BLaER1 treated with 17β-estradiol and CSF1 and Interleukin-3, amounts not matched to agents 10 nM and 100 nM (cell line): ENCODE data around the gene LSM7.
A peak's percentile ranks its signal among the peaks of the same experiment; 100 is the strongest.

Experiments
- H3K27ac ChIP-seq, 11 experiments: shearing (Covaris generic); formaldehyde crosslinking; 2 replicates each; pipeline ENCODE4 v1.8.1; 2022
- H3K27me3 ChIP-seq, 11 experiments: shearing (Covaris generic); formaldehyde crosslinking; 2 replicates each; pipeline ENCODE4 v1.8.1; 2022
- H3K36me3 ChIP-seq, 11 experiments: shearing (Covaris generic); formaldehyde crosslinking; 2 replicates each; pipeline ENCODE4 v1.8.1; 2022
- H3K4me1 ChIP-seq, 10 experiments: shearing (Covaris generic); formaldehyde crosslinking; 2 replicates each; pipeline ENCODE4 v1.8.1; 2022
- H3K4me2 ChIP-seq, 11 experiments: shearing (Covaris generic); formaldehyde crosslinking; 2 replicates each; pipeline ENCODE4 v1.8.1; 2022
- H3K4me3 ChIP-seq, 10 experiments: shearing (Covaris generic); formaldehyde crosslinking; 2 replicates each; pipeline ENCODE4 v1.8.1; 2022
- H3K9ac ChIP-seq, 11 experiments: shearing (Covaris generic); formaldehyde crosslinking; 2 replicates each; pipeline ENCODE4 v1.8.1; 2022
- H3K9me3 ChIP-seq, 11 experiments: shearing (Covaris generic); formaldehyde crosslinking; replicated peaks in 1 of 11; 2 replicates each; pipeline ENCODE4 v1.8.1; 2022
- H4K20me1 ChIP-seq, 11 experiments: shearing (Covaris generic); formaldehyde crosslinking; 2 replicates each; pipeline ENCODE4 v1.8.1; 2022
- Cebpa-rat ChIP-seq, 11 experiments: shearing (Covaris generic); IDR thresholded peaks; 2 replicates each; pipeline ENCODE4 v1.8.1; 2022

The LSM7 gene

DNA sequence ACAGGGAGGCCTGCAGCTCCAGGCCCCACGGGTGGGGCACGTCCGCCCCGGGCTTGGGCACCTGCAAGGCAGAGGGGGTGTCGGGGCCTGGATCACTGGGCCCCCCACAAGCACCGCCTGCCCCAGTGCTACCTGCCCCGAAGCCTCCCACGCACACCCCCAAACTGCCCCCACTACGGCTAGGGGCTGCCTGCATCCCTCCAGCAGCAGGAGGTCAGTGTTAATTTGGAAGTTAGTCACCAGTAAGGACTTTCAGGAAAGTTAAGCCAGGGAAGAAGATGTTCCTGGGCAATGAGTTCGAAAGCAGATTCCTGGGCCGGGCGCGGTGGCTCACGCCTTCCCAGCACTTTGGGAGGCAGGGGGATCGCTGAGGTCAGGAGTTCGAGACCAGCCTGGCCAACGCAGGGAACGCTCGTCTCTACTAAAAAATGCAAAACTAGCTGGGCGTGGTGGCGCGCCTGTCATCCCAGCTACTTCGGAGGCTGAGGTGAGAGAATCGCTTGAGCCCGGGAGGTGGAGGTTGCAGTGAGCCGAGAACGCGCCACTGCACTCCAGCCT, 51.9 kb downstream of the LSM7 start:
- no peak overlapping the region for H3K27ac ChIP-seq
- no peaks in the 10 kb centered on the region for H3K27me3 ChIP-seq
- peaks cover 55 to 94% (median 87%) of the 10 kb centered on the region in 10 experiments for H3K4me1 ChIP-seq
- no peaks in the 10 kb centered on the region for H3K9me3 ChIP-seq
- TF ChIP-seq Cebpa-rat (IDR thresholded peaks at IDR 0.05), result no peak
- peaks cover 53 to 97% (median 74%) of the 10 kb centered on the region in 11 experiments for H4K20me1 ChIP-seq
- peak overlapping the region in 10 of 11 experiments; percentile 3 to 100 (median 44); a peak in 14 of 22 replicates for H3K4me2 ChIP-seq
- peak overlapping the region in 1 of 11 experiments; percentile 17; a peak in 1 of 22 replicates for H3K9ac ChIP-seq
- peaks cover 39 to 52% (median 48%) of the 10 kb centered on the region in 11 experiments for H3K36me3 ChIP-seq
- no peak overlapping the region for H3K4me3 ChIP-seq

DNA sequence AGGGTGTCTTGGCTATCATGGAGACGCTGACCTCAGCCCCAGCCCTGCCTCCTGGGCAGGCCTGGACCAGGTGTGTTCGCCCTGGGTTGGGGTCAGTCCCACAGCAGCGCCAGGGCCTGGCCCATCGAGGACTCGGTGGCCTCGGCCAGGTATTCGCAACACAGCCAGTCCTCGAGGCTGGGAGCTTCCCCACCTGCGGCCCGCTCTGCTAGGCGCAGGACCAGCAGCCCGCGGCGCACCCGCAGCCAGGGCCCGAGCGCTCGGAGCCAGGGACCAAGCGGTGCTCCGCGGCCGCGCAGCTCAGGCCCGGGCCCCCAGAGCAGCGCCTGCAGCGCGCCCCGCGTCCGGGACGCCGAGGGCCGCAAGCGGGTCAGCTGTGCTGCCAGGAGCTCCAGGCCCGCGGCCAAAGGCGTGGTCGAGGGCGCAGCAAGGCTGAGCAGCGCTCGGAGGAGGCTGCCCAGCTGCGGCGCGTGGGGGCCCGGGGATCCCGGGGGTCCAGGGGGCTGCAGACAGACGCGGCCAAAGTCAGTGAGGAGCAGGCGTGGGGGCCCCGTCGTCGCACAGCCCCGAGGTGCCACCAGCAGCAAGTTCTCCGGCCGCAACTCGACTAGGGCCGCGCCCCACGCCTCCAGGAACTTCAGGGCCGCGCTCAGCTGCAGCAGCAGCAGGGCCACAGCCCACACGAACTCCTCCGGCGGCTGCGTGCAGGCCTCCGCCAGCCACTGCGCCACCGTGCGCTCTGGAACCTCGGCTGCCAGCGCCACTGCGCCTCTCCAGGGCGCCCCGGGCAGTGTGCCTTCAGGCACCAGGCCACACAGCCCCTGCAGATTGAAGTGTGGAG, 52.6 kb downstream of the LSM7 start:
- H3K36me3 ChIP-seq, result peaks cover 45 to 57% (median 54%) of the 10 kb centered on the region in 11 experiments
- peak overlapping the region; percentile 34 to 100 (median 72); a peak in 21 of 22 replicates for H3K4me2 ChIP-seq
- peaks cover 52 to 92% (median 84%) of the 10 kb centered on the region in 10 experiments for H3K4me1 ChIP-seq
- no peak for TF ChIP-seq Cebpa-rat (IDR thresholded peaks at IDR 0.05)
- H3K27me3 ChIP-seq, result no peaks in the 10 kb centered on the region
- no peaks in the 10 kb centered on the region for H3K9me3 ChIP-seq
- H3K4me3 ChIP-seq, result no peak overlapping the region
- peaks cover 59 to 100% (median 81%) of the 10 kb centered on the region in 11 experiments for H4K20me1 ChIP-seq
- peak overlapping the region in 5 of 11 experiments; percentile 4 to 47 (median 19); a peak in 6 of 22 replicates for H3K27ac ChIP-seq
- peak overlapping the region in 4 of 11 experiments; percentile 17 to 46 (median 30); a peak in 3 of 22 replicates for H3K9ac ChIP-seq

DNA sequence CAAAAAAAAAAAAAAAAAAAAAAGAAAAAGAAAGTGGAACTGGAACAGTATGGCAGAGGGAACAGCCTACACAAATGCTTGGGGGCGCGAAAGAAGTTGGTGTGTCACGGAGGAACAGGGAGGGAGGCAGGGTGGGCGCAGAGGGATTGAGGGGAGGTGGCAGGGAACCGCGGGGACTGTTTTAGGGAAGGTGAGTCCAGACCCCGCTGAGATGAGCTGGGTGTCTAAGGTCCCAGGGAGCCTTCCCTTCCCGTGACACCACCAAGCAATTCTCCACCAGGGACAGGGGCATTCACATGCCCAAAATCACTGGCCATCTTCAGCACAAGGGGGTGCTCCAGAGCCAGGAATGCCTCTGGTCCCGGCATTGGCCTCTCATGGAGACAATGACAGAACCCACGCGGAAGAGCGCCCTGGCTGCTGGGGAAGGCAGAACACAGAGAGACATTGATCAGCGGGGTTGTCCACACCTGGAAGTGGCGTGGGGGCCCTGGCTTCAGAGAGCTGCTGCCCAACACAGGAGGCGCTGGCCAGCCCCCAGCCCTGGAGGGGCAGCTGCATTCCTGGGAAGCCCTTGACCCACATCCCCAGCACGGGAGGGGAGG, 53.4 kb downstream of the LSM7 start:
- Histone ChIP-seq H3K9ac (peak overlapping the region in 4 of 11 experiments; percentile 22 to 46 (median 32); a peak in 3 of 22 replicates), H3K27me3 (no peaks in the 10 kb centered on the region), H3K4me1 (peaks cover 45 to 84% (median 77%) of the 10 kb centered on the region in 10 experiments), H3K4me3 (no peak overlapping the region), H3K4me2 (peak overlapping the region; percentile 27 to 100 (median 72)), H3K36me3 (peaks cover 45 to 62% (median 56%) of the 10 kb centered on the region in 11 experiments), H3K27ac (peak overlapping the region in 5 of 11 experiments; percentile 18 to 100 (median 26); a peak in 6 of 22 replicates), H4K20me1 (peaks cover 65 to 100% (median 83%) of the 10 kb centered on the region in 11 experiments), H3K9me3 (no peaks in the 10 kb centered on the region; a peak in 1 of 22 replicates)
- TF ChIP-seq Cebpa-rat (IDR thresholded peaks at IDR 0.05), result no peak

DNA sequence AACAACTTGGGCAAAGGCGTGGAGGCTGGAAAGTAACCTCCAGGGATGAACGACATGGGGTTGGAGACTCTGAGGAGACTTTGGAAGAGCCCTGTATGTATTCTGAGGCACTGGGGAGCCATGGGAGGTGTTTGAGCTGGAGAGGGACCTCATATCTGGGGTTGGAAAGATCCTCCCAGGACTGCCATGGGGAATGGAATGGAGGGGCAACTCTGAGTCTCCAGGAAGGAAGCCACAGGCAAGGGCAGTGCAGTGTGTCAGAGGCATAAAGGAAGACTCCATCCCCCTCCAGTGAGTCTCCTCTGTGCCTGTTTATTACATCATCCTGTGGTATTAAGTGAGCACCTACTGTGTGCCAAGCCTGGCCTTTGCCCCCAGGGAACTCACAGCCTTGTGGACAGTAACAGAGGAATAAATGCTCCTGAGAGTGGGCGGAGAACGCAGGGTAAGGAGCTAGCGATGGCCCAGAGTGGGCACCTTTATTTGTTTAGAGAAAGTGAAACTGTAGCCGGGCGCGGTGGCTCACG, 54.1 kb downstream of the LSM7 start:
- H3K27me3 ChIP-seq, result no peaks in the 10 kb centered on the region
- peak overlapping the region; percentile 93 to 100 (median 100) for H3K4me2 ChIP-seq
- peaks cover 43 to 76% (median 73%) of the 10 kb centered on the region in 10 experiments for H3K4me1 ChIP-seq
- H3K9me3 ChIP-seq, result no peaks in the 10 kb centered on the region; a peak in 1 of 22 replicates
- peaks cover 72 to 99% (median 89%) of the 10 kb centered on the region in 11 experiments for H4K20me1 ChIP-seq
- no peak for TF ChIP-seq Cebpa-rat (IDR thresholded peaks at IDR 0.05)
- H3K4me3 ChIP-seq, result peak overlapping the region in 8 of 10 experiments; percentile 16 to 100 (median 100); a peak in 13 of 20 replicates
- peak overlapping the region; percentile 27 to 100 (median 96); a peak in 18 of 22 replicates for H3K9ac ChIP-seq
- H3K36me3 ChIP-seq, result peaks cover 45 to 62% (median 56%) of the 10 kb centered on the region in 11 experiments
- peak overlapping the region in 10 of 11 experiments; percentile 11 to 100 (median 93); a peak in 18 of 22 replicates for H3K27ac ChIP-seq

DNA sequence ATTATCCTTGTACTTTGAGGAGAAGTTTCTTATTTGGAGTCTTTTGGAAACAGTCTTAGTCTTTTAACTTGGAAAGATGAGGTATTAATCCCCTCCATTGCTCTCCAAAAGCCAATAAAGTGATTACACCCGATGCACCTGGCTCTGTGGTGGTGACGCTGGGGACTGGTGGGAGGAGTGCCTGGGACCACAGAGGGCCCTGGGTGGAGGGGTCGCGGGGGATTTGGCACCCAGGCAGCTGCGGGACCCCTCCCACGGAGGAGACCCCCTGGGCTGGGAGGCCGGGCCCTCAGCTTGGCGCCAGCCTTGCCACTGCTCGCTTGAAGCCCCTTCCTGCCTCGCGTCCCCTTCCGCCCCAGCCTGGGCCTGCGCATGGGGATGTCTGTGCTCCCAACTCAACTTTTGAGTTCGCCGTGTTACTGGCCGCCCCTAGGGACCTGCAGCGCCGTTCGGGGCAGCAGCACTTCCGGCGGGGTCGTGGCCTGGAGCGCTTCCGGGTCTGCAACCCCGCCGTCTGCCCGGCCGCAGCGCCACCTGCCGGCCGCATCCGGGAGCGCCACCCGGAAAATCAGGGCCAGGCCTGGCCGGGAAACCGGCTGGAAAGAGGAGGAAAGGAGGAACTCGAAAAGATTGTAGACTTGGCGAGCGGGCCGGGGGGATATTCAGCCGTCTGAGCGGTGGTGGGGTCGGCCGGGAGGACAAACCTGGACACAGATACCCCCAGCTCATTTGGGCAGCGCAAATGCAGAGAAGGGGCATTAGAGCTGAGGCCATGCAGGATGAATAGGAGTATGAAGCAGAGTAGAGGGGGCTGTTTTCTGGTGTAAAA, 54.8 kb downstream of the LSM7 start:
- peaks cover 45 to 73% (median 70%) of the 10 kb centered on the region in 10 experiments for H3K4me1 ChIP-seq
- peak overlapping the region; percentile 93 to 100 (median 100) for H3K4me3 ChIP-seq
- H3K27ac ChIP-seq, result peak overlapping the region in 10 of 11 experiments; percentile 11 to 100 (median 98); a peak in 19 of 22 replicates

More for the DNA sequence above, 54.8 kb downstream of the LSM7 start:
- Histone ChIP-seq H3K9ac (peak overlapping the region; percentile 96 to 100 (median 99); a peak in 21 of 22 replicates), H3K9me3 (no peaks in the 10 kb centered on the region; a peak in 1 of 22 replicates), H4K20me1 (peaks cover 70 to 92% (median 85%) of the 10 kb centered on the region in 11 experiments), H3K36me3 (peaks cover 45 to 62% (median 56%) of the 10 kb centered on the region in 11 experiments), H3K4me2 (peak overlapping the region; percentile 93 to 100 (median 100)), H3K27me3 (no peaks in the 10 kb centered on the region)
- no peak for TF ChIP-seq Cebpa-rat (IDR thresholded peaks at IDR 0.05)
